NCI-H526 treated with DMSO at 0.1 percent for 48 hours (cell line): ENCODE results near the gene LRRC46.

Source experiments
- DNase-seq: peaks from one replicate; lab custom pipeline; 2025; lab: John Stamatoyannopoulos, UW

Gene LRRC46, protein sequence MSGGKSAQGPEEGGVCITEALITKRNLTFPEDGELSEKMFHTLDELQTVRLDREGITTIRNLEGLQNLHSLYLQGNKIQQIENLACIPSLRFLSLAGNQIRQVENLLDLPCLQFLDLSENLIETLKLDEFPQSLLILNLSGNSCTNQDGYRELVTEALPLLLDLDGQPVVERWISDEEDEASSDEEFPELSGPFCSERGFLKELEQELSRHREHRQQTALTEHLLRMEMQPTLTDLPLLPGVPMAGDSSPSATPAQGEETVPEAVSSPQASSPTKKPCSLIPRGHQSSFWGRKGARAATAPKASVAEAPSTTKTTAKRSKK

DNA sequence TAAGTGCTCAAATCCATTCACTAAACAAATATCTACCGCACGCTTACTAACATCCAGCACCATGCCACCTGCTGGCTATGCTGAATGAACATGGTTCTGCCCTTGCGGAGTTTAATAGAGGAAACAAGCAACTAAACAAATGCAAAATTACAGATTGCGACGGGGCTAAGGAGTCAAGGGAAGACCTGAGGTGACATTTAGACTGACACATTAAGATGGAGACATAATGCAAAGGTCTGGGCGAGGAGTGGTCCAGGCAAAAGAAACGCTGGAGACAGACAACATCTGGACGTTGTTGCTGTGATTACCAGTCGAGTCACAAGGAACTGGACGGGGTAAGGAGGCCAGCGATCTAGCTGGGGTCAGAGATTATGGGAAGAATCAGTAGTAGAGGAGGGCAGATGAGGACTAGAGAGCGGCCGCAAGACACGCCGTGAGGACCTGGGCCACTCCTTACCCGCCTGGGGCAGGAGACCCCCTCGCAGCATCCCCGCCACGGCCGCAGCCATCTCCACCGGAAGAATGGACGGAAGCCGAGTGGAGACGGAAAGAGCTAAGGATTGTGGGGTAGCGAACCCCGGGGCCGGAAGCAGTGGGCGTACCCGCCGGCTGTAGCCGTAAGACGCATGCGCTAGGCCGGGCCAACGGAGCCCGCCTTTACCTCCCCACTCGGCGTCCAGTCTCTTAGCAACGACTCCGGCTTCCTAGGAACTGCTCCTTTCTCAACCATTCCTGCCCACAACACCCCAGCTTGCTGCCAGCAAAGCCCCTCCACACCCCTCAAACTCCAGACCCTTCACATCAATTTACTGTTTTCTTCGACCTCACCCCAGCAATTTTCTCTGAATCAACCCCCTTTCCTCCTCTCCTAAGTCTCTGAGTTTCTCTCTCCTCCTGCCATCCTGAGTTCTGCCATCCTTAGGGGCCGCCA is at the start of gene LRRC46, which contains the start of gene MRPL10:
Gene LRRC46, plus strand, starts transcription at position 668 of the 931 bp plus-strand sequence. CDS start 320 bp downstream, outside the sequence.
Gene MRPL10, minus strand, starts transcription at position 539 of the 931 bp plus-strand sequence. Its CDS starts 30 bp downstream, at position 509.
- peak; percentile 95 for DNase-seq

DNA sequence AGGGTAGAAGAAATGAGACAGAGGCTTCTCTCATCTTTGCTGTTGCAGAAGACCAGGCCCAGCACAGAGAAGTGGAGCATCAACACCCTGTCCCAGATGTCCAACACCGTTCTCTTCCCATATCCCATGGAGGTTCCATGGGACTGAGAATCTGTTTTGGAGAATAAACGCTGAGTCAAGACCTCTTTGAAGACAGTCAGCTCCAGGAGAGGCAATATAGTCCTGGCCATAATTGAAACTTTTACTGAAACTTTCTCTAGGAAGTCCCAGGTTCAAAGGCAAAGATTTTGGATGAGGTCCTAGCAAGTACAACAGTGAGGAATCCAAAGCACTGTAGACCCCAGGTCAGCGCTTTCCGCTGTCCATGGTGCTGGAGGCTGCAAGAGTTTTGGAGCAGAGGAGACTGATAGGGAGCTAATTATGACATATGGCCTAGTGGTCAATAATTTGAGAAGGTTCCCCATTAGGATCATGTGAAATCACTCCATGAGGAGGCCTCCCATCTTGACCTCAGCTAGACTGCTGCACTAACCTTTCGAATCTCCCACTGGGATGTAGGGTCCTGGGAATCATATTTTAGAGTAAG is 45.8 kb upstream of the LRRC46 start:
- no peak for DNase-seq

DNA sequence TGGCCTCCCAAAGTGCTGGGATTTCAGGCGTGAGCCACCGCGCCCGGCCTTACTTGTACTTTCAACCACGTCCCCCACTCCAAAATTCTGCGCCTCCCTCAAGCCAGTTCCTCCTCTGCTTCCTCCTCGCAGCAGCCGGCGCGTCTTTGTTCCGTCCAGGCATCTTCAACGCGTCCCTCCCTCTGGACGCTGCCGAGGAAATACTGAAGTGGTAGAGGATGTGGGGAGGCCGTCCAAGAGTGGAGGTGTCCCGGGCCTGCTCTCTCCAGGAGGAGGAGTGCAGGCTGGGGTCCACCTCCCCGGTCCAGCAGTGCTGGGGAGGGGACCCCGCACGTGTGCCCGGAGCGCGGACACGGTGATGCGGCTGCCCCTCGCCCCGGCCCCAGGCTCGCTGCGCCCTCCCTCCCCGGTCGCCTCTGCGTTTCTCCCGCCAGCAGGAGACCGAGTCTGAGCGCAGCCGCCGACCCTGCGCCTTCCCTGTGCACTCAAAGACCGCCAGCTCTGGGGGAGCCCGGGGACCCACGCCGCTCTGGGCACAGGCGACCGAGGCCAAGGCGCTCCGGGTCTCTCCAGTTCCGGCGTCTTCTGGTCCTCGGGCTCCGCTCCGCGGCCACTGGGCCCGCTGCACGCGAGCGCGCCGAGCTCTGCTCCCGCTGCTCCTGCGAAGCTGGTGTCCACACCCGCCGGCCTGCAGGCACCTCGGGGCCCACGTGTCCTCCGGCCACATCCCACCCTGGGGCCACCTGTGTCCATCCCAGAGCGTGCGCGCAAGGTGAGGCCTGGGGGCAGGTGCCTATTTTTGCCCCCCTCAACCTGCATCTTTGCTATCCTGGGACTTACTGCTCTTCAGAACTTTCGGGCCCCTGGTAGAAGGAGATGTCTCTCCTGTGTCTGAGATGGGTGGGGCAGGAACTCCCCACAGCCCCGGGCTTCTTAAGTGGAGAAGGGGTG is 41.6 kb upstream of the LRRC46 start:
- DNase-seq = peak; percentile 51

DNA sequence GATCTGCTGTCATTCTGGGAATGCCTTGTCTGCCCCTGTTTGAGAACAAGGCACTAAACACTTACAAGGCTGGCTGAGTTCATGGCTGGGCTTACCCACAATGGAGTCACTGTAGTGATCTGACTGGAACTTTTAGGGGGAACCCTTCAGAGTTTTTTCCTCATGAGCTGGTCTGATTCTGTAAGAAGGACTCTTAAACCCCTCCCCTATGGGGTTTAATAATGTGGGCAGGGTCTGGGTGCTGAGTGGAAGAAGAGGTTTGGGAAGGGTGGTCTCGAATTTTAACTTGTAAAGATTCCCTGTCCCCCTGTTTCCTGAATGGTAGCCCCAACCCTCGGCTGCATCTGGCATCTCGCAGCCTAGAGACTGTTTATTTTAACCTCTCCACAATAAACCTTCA is 40.4 kb upstream of the LRRC46 start:
- no peak for DNase-seq

DNA sequence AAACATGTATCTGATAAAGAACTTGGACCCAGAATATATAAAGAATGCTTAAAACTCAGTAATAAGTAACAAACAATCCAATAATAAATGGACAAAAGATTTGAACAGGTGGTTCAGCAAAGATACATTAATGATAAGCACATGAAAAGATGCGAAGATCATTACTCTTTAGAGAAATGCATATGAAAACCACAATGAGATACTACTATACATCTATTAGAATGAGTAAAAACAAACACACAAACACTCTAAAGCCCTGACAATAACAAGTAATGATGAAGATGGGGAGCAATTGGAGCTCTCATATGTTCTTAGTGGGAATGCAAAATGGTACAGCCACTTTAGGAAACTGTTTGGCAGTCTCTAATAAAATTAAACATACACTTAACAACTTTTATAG is 39.0 kb upstream of the LRRC46 start:
- DNase-seq = no peak

DNA sequence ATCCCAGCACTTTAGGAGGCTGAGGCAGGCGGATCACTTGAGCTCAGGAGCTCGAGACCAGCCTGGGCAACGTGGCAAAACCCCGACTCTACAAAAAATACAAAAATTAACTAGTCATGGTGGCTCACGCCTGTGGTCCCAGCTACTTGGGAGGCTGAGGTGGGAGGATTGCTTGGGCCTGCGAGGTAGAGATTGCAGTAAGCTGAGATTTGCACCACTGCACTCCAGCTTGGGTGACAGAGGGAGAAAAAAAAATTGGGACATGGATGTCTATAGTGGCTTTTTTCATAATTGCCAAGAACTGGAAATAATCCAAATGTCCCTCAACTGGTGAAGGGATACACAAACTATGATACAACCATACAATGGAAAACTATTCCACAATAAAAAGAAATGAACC is 38.5 kb upstream of the LRRC46 start:
- DNase-seq = no peak

DNA sequence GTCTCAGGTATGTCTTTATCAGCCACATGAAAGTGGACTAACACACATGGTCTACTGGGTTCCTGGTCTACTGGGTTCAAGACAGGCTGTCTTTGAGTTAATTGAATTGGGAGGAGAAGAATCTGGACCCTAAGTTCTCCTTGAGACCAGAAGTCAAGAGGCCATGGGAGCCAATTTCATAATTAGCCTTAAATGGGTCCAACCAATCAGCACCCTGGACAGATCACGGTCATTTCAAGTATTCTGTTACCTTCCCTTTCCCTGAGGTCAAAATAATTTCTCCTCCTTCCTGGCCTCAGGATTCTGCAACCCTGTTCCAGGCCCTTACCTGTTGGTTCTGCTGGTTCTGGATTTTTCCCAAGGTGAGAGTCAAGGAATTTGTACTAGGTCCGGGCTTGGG is 33.7 kb upstream of the LRRC46 start:
- DNase-seq = no peak

DNA sequence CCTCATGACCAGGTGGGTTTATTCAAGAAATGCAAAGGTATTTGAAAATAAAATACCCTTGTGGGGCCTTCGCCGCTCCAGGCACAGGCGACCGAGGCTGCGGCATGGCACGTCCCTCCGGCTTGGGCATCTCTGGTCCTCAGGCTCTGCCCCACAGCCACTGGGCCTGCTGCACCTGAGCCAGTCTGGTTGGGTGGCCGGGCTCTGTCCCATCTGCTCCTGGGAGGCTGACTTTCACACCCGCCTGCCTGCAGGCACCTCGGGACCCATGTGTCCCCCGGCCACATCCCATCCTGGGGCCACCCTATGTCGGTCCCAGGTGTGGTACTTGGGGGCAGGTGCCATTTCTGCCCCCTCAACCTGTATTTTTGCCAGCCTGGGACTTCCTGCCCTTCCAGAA is 30.8 kb upstream of the LRRC46 start:
- DNase-seq = no peak

DNA sequence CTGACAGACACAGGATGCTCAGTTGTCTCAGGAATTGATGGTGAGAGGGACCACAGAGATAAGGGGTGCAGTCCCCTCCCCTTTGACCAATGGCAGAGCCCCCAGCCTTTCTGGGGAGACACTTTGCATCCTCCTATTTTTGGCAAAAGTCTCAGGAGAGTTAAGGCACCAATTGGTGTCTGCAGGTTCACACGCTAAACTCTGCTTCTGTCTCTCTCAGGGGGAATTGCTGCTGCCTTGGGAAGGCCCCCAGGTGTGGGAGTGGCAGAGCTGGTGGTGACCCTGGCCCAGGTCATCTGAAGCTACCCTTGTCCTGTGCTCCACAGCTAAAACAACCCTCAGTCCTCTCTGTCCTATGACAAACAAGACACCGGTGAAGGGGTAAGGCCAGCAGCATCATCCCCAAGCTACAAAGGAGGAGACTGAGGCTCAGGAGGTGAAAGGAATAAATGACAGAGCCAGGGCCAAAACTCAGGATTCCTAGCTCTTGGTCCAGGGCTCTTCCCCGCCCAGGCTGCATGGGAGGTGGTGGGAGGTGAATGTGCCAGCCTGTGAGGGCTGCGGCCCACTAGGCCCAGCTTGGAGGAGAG is 30.2 kb upstream of the LRRC46 start:
- no peak for DNase-seq

DNA sequence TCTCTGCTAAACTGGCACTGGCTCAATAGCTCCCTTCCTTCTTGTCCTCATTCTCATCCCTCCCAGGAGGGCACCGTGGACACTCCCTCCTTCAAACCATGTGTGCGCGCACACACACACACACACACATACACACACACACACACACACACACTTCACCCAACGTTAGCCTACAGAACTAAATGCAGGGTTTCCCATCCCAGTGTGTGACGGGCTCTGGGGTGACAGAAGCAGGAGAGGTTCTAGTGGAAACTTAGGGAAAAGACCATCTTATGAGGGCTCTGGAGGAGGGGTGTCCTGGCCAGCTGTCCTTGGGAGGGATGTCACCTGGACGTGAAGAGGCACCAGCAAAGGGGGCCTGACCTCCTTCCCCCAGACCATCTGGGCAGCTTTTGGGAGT is 29.6 kb upstream of the LRRC46 start:
- no peak for DNase-seq

DNA sequence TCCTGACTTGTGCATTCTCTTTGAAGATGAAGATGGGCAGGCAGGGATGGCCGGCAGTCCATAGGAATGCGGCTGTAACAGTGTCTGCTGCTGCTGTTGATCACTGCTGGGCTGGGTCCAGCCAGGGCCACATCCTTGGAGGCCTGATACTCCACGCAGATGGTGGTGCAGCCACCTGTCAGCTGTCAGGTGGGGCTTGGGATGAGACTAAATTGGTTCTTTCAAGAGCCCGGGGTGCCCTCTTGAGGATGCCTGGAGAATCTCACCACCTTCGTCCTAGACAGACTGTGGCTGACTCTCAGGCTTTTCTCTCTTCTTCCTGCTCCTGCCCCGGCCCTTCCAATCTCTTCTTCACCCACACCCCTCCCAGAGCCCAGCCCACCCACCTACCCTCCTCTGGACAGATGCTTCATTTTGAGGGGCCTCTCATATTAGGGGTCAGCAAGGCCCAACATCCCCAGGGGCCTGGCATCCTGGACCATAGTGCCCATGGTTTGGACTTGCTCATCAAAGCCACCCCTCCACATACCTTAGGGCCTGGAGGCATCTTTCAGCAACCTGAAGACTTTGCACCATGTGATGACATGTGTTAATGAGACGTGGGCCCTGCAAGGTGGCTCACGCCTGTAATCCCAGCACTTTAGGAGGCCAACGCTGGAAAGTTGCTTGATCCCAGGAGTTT is 29.0 kb upstream of the LRRC46 start:
- DNase-seq = peak; percentile 57

DNA sequence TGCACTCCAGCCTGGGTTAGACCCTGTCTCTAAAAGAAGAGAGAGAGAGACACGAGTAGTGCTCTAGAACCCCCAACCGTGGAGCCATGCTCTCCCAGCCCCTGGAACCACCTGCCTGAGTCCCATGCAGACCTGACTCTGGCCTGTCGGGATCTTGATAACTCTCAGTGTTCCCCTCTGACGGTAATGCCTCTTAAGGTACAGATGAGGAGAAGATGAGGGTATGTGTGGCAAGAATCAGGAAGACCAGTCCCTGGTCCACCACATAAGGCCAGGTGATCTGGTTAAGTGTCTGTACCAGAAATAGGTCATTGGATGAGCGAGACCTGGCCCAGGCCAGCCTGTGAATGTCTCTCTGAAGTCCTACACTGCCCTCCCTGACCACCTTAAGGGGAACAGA is 28.3 kb upstream of the LRRC46 start:
- DNase-seq = no peak

DNA sequence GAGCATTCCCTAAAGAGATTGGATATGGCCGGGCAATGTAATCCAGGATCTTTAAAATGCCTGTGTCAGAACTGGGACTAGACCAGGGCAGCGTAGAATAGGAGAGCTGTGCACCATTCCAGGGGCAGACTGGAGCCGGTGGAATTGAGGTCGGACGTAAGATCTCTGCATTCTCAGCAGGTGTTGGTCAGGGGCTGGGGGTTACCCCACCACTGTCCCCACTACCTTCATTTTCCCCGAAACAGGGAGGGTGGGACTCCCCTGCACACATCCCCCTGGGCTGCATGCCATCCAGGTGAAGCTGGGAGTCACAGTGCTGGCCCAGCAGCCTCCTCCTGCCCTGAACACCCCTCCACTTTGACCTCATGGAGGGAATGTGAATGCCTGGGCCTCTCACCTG is 27.7 kb upstream of the LRRC46 start:
- no peak for DNase-seq

DNA sequence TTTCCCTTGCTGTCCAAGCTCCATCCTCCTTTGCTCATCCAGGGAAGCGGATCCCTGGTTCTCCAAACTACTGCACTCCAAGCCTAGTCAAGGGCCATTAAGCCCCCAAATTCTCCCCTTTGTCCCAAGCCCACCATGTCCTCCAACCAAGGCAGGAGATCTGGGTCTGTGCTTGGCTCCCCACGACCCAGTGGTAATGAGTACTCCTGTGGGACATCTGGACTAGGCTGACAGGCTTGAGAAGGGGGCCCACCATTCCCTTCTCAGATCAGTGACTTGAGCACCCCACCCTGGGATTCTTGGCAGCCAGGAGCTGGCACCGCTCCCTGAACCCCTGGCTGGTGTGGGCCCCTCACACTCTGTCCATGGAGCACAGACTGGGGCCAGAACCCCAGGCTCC is 27.0 kb upstream of the LRRC46 start:
- DNase-seq = no peak

DNA sequence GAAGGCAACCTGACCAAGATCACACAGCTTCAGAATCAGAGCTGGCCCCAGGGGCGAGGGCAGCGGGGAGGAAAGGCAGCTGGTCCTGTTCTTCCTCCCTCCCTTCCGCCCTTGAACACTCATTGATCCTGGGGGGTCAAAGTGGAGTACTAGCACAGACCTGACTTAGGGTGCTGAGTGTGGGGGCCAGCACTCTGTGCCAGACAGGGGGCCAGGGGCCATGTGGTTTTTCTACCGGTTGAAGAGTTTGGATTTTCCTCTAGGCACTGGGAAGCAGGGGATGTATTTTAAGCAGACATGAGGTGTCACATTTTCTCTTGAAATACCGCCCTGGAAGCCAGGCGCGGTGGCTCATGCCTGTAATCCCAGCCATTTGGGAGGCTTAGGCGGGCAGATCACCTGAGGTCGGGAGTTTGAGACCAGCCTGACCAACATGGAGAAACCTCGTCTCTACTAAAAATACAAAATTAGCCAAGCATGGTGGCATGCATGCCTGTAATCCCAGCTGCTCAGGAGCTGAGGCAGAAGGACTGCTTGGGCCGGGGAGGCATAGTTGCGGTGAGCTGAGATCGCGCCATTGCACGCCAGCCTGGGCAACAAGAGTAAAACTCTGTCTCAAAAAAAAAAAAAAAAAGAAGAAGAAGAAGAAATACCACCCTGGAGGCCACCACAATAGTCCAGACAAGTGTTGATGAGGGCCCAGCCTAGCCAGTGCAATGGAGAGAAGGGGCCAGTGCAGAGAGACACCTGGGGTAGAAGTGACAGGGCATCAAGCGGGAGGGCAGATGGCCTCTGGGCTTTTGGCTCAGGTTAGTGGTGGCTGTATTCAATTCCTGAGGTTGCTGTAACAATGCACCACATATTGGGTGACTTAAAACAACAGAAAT is 25.2 kb upstream of the LRRC46 start:
- DNase-seq = no peak

DNA sequence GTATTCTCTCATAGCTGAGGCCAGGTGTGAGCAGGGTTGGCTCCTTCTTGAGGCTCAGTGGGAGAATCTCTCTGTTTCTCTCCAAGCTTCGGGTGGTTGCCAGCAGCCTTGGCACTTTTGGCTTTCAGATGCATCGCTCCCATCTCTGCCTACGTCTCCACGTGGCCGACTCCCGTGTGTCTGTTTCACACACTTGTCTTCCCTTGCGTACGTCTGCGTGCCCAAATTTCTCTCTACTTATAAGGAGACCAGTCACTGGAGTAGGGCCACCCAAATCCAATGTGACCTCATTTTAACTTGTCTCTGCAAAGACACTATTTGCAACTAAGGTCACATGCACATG is 24.6 kb upstream of the LRRC46 start:
- no peak for DNase-seq

DNA sequence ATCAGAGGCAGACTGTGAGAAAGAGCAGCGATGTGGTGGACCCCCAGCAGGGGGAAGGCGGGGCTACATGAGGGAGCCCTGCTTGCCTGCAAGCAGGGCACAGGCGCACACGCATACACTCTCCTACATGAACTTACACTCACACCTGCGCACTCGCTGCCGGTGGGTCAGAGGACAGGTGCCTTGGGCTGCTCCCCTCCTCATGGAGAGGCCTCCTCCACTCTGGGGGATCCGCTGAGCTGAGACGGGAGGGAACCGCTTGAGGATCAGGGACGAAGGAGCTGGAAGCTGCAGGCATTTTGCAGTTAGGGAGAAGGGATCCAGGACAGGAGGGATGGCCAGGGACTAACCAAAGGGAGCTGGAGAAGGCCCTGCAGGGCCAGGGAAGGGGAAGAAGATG is 24.0 kb upstream of the LRRC46 start:
- DNase-seq = no peak

DNA sequence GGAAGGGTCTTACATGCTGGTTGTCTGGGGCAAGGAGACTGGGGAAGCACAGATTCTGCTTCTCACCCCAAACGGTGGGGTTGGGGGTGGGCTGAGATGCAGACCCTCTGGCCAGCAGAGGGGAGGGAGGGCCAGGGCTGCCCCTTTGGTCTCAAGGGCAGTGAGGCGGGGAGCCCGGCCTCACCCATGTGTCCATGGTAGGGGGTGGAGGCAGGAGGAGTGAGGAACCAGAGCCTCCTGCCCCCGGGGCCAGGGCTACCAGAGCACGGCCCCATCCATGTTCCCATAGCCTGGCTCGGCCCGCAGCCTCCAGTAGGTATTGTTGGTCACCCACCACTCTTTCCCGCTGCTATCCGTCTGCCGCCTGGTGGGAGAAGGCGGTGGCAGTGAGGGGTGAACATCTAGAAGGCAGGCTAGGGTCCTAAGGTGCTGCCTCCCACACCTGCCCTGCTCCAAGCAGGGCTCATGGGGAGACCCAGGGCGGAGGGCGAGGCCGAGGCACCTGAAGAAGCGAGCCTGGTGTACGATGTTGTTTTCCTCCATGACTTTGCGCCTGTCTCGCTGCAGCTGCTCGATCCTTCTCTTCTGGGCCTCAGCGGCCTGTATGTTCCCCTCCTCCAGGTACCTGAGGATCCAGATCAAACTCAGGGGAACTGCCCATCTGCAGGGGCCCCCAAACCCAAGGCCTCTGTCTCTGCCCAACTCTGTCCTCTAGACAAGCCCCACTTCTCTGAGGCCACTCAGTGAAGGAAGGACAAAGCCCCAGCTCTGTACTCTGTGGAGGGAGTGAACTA is 23.2 kb upstream of the LRRC46 start:
- no peak for DNase-seq
